ENCODE results near the gene CDK11B.

GRCh38 chr1:1630191-1630964 lies 28.4 kb downstream of the CDK11B start:
- peak; percentile 59 for TF ChIP-seq EZH2 (IDR thresholded peaks at IDR 0.05; ENCODE audit: insufficient read depth, low read length)
- TF ChIP-seq CTCF (IDR thresholded peaks at IDR 0.05; ENCODE audit: insufficient read depth, low read depth, low read length) = no peak
